ENCODE measurements around the gene ATP5ME.
"Not testable (repeated sequence)": the region's sequence is repeated elsewhere in the genome, so short reads cannot be mapped to it uniquely, and the experiment has no call there.

ATP5ME gene

GRCh38 chr4:704971-705277, 30.8 kb upstream of the ATP5ME start:
- no peak for DNase-seq (ENCODE audit: low read depth)

- DNase-seq (ENCODE audit: low read depth), result no peak
Observed at GRCh38 chr4:704198-704891, 30.3 kb upstream of the ATP5ME start.

- DNase-seq (ENCODE audit: low read depth), result no peak
Observed at GRCh38 chr4:703336-704197, 29.5 kb upstream of the ATP5ME start.

- DNase-seq (ENCODE audit: low read depth), result no peak
Observed at GRCh38 chr4:702618-703048, 28.6 kb upstream of the ATP5ME start.

GRCh38 chr4:700587-701264, 26.6 kb upstream of the ATP5ME start:
- no peak for DNase-seq (ENCODE audit: low read depth)

GRCh38 chr4:699816-700580, 25.9 kb upstream of the ATP5ME start:
- no peak for DNase-seq (ENCODE audit: low read depth)

GRCh38 chr4:694341-694940, 20.4 kb upstream of the ATP5ME start:
- DNase-seq (ENCODE audit: low read depth), result not testable (repeated sequence)

- no peak for DNase-seq (ENCODE audit: low read depth)
Observed at GRCh38 chr4:692771-693554, 18.9 kb upstream of the ATP5ME start.

- DNase-seq (ENCODE audit: low read depth), result no peak
Observed at GRCh38 chr4:689723-690122, 15.6 kb upstream of the ATP5ME start.

- DNase-seq (ENCODE audit: low read depth), result no peak
Observed at GRCh38 chr4:688854-689681, 15.0 kb upstream of the ATP5ME start, which contains the start of gene SLC49A3. Gene SLC49A3 (minus strand): TSS chr4:689151. CDS start chr4:689127, 24 bp downstream.

GRCh38 chr4:687971-688853, 14.1 kb upstream of the ATP5ME start:
- no peak for DNase-seq (ENCODE audit: low read depth)

GRCh38 chr4:687048-687970, 13.2 kb upstream of the ATP5ME start:
- no peak for DNase-seq (ENCODE audit: low read depth)

GRCh38 chr4:686413-687040, 12.5 kb upstream of the ATP5ME start:
- no peak for DNase-seq (ENCODE audit: low read depth)

GRCh38 chr4:685679-686412, 11.8 kb upstream of the ATP5ME start:
- DNase-seq (ENCODE audit: low read depth), result no peak

- DNase-seq (ENCODE audit: low read depth), result no peak
Observed at GRCh38 chr4:684623-685327, 10.7 kb upstream of the ATP5ME start.

Measured in T-helper 22 cell (primary cell).